ENCODE data around the gene THAP3. TPM values are rescaled to one million over a fixed set of nuclear protein-coding genes. Genes with fewer than 3 reads are reported as not detected.

The THAP3 gene
- total and polyA plus RNA-seq, 9 of the 15 experiments (the other 6 are each of a cell fraction or from before 2014, with no cell fraction given) = 1.9 to 31.2 (median 18.2) TPM

- Histone ChIP-seq H2AFZ (ENCODE audit: low read depth, low read length) (no peak overlapping the region), H3K9ac (ENCODE audit: insufficient read depth in 1 of 2, low read depth in 2 of 2, low read length in 2 of 2) (peak overlapping the region in 1 of 2 experiments; percentile 22; a peak in 2 of 4 replicates), H3K36me3 (ENCODE audit: control insufficient read depth, insufficient read depth, low read length) (peaks cover 97% of the 10 kb centered on the region), H3K4me1 (replicated peaks in 1 of 2; ENCODE audit: control insufficient read depth in 2 of 2, insufficient read depth in 2 of 2, low read length in 2 of 2) (peaks cover 17 to 42% of the 10 kb centered on the region in 2 experiments), H3K27me3 (ENCODE audit: control insufficient read depth in 2 of 2, insufficient read depth in 2 of 2, low read length in 2 of 2) (no peaks in the 10 kb centered on the region), H3K27ac (ENCODE audit: extremely low read depth, low read depth, low read length) (no peak overlapping the region), H4K20me1 (replicated peaks; ENCODE audit: control insufficient read depth, insufficient read depth, low read length) (peaks cover 51% of the 10 kb centered on the region), H3K79me2 (ENCODE audit: control insufficient read depth, insufficient read depth, low read length) (peaks cover 53% of the 10 kb centered on the region), H3K9me3 (replicated peaks; ENCODE audit: control insufficient read depth, insufficient read depth, low read depth, low read length) (no peaks in the 10 kb centered on the region), H3K9me1 (ENCODE audit: control insufficient read depth, insufficient read depth, low read length) (peaks cover 23% of the 10 kb centered on the region), H3K4me2 (ENCODE audit: insufficient read depth, low read length) (no peak overlapping the region), H3K4me3 (no peak overlapping the region)
- FAIRE-seq (no peak), DNase-seq (ENCODE audit: extremely low read depth in 1 of 4, low spot score in 3 of 4) (no peak), ATAC-seq (no peak)
- in situ Hi-C loops (cut with MboI) = no loop called here
- ChIA-PET POLR2A (interaction anchor here (0.5 to 10.7 kb wide), 8 partner anchors 7 to 1097 kb away, joined by 3 to 221 read pairs (median 3); partner anchors contain the start of genes KLHL21 and ZBTB48), CTCF (ENCODE audit: low intra/inter-chr PET ratio) (no interaction called here)
- intact Hi-C loops (cut with micrococcal nuclease) = no loop called here
- no TSS peak for BruUV-seq (replicated peaks)
- 92% methylated on average over 11 of the region's 11 CpGs for WGBS (ENCODE audit: insufficient coverage, low coverage, missing lambda C conversion rate)
- TF ChIP-seq PHTF2 (CRISPR knock-in tag; IDR thresholded peaks at IDR 0.05) = peak; percentile 25; the same call in 1 of the 2 replicates
- TF ChIP-seq, protein P1, sequence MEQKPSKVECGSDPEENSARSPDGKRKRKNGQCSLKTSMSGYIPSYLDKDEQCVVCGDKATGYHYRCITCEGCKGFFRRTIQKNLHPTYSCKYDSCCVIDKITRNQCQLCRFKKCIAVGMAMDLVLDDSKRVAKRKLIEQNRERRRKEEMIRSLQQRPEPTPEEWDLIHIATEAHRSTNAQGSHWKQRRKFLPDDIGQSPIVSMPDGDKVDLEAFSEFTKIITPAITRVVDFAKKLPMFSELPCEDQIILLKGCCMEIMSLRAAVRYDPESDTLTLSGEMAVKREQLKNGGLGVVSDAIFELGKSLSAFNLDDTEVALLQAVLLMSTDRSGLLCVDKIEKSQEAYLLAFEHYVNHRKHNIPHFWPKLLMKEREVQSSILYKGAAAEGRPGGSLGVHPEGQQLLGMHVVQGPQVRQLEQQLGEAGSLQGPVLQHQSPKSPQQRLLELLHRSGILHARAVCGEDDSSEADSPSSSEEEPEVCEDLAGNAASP (IDR thresholded peaks at IDR 0.05) = no peak
Measured at GRCh38 chr1:6594977-6595740, 29.5 kb upstream of the THAP3 start.

- no peak overlapping the region; a peak in 1 of 4 replicates for H3K9ac ChIP-seq (ENCODE audit: insufficient read depth in 1 of 2, low read depth in 2 of 2, low read length in 2 of 2)
- peaks cover 65% of the 10 kb centered on the region for H3K79me2 ChIP-seq (ENCODE audit: control insufficient read depth, insufficient read depth, low read length)
- FAIRE-seq (peak; percentile 52), DNase-seq (ENCODE audit: extremely low read depth in 1 of 4, low spot score in 3 of 4) (no peak), ATAC-seq (no peak)
- CTCF ChIA-PET (ENCODE audit: low intra/inter-chr PET ratio) = no interaction called here
- peaks cover 63% of the 10 kb centered on the region for H4K20me1 ChIP-seq (replicated peaks; ENCODE audit: control insufficient read depth, insufficient read depth, low read length)
- no peak overlapping the region for H2AFZ ChIP-seq (ENCODE audit: low read depth, low read length)
- peaks cover 23 to 48% of the 10 kb centered on the region in 2 experiments for H3K4me1 ChIP-seq (replicated peaks in 1 of 2; ENCODE audit: control insufficient read depth in 2 of 2, insufficient read depth in 2 of 2, low read length in 2 of 2)
- in situ Hi-C loops (cut with MboI) (no loop called here), intact Hi-C loops (cut with micrococcal nuclease) (no loop called here)
- POLR2A ChIA-PET = interaction anchor here (0.6 to 10.7 kb wide), 2 partner anchors 12 to 24 kb away, joined by 5 to 221 read pairs; partner anchors contain the start of gene ZBTB48
- H3K27me3 ChIP-seq (ENCODE audit: control insufficient read depth in 2 of 2, insufficient read depth in 2 of 2, low read length in 2 of 2) = no peaks in the 10 kb centered on the region
- WGBS (ENCODE audit: insufficient coverage, low coverage, missing lambda C conversion rate) = 77% methylated on average over 7 of the region's 7 CpGs
- H3K9me3 ChIP-seq (replicated peaks; ENCODE audit: control insufficient read depth, insufficient read depth, low read depth, low read length) = no peaks in the 10 kb centered on the region
- peaks cover 26% of the 10 kb centered on the region for H3K9me1 ChIP-seq (ENCODE audit: control insufficient read depth, insufficient read depth, low read length)
- no peak overlapping the region for H3K4me3 ChIP-seq
- BruUV-seq (replicated peaks) = no TSS peak
- H3K27ac ChIP-seq (ENCODE audit: extremely low read depth, low read depth, low read length) = no peak overlapping the region
- no peak overlapping the region for H3K4me2 ChIP-seq (ENCODE audit: insufficient read depth, low read length)
- H3K36me3 ChIP-seq (ENCODE audit: control insufficient read depth, insufficient read depth, low read length) = peaks cover 93% of the 10 kb centered on the region
- TF ChIP-seq NFIX (CRISPR knock-in tag; IDR thresholded peaks at IDR 0.05; ENCODE audit: low read depth) (peak; percentile 85), RFX7 (CRISPR knock-in tag; IDR thresholded peaks at IDR 0.05) (no peak), NFE2 (IDR thresholded peaks at IDR 0.05; ENCODE audit: low read depth) (no peak), SMAD1 (IDR thresholded peaks at IDR 0.05; ENCODE audit: low read depth, low read length, partially characterized antibody) (peak; percentile 54), SMARCA4 (IDR thresholded peaks at IDR 0.05) (no peak), NFIC (IDR thresholded peaks at IDR 0.05) (peak; percentile 99)
Measured at GRCh38 chr1:6596351-6596750, 28.3 kb upstream of the THAP3 start.

All from K562 (cell line).